Gastroesophageal sphincter (tissue), 4 donors: ENCODE results near the gene TSPAN14. TPM values are rescaled to one million over a fixed set of nuclear protein-coding genes. Genes with fewer than 3 reads are reported as not detected.
A peak's percentile ranks its signal among the peaks of the same experiment; 100 is the strongest.
"Not testable (repeated sequence)": the region's sequence is repeated elsewhere in the genome, so short reads cannot be mapped to it uniquely, and the experiment has no call there.

ENCODE experiments used
- ATAC-seq: fragments of 150-250 bp; one replicate; pipeline ENCODE4 v1.9.1; 2016; ENCODE audit warnings: mild to moderate bottlenecking, moderate library complexity
- H3K27ac ChIP-seq, 4 donors: fragments of 200-600 bp; sonication (generic) in 3 of 4; 1 replicate in 3 of 4; 2 replicates in 1 of 4; pipeline ENCODE4 v1.5.1; 2016 to 2019
- H3K27me3 ChIP-seq: fragments of 200-600 bp; sonication (generic); one replicate; pipeline ENCODE4 v1.5.1; 2019
- H3K36me3 ChIP-seq, 2 donors: fragments of 200-600 bp; sonication (generic); one replicate each; pipeline ENCODE4 v1.5.1; 2019; ENCODE audit warnings: control low read depth in 1 of 2
- H3K4me1 ChIP-seq, 3 donors: fragments of 200-600 bp; sonication (generic); 1 replicate in 2 of 3; 2 replicates in 1 of 3; pipeline ENCODE4 v1.5.1; 2016 to 2019; ENCODE audit warnings: control low read depth in 2 of 3
- H3K4me3 ChIP-seq, 2 donors: fragments of 200-600 bp; sonication (generic); one replicate each; pipeline ENCODE4 v1.5.1; 2019; ENCODE audit warnings: mild to moderate bottlenecking in 1 of 2, moderate library complexity in 1 of 2
- H3K9me3 ChIP-seq, 3 donors: fragments of 200-600 bp; sonication (generic); one replicate each; pipeline ENCODE4 v1.5.1; 2017 to 2019; ENCODE audit warnings: control low read depth in 2 of 3
- EP300 ChIP-seq: sonication (generic); formaldehyde crosslinking; IDR thresholded peaks from one replicate; pipeline ENCODE4 v1.6.1; 2017; ENCODE audit warnings: antibody characterized with exemption, mild to moderate bottlenecking
- POLR2A ChIP-seq, 2 donors: fragments of 450-650 bp; IDR thresholded peaks; one replicate each; pipeline ENCODE4 v1.6.1; 2017; ENCODE audit warnings: antibody characterized with exemption in 2 of 2, mild to moderate bottlenecking in 2 of 2, moderate library complexity in 1 of 2
- POLR2AphosphoS5 ChIP-seq: sonication (generic); formaldehyde crosslinking; IDR thresholded peaks from one replicate; pipeline ENCODE4 v1.6.1; 2017; ENCODE audit warnings: antibody characterized with exemption
- WGBS, 2 donors: methylation state at CpG; one replicate each; pipeline ENCODE4 v1.1.5; 2018; ENCODE audit warnings: low coverage in 1 of 2; 5-methylcytosine and 5-hydroxymethylcytosine counted together
- total RNA-seq, 4 donors: library from RNA; depleted of rRNA; stranded (reverse); fragments of >200 nt; gene quantifications; one replicate each; pipeline ENCODE4 v1.1.0, GENCODE V29; 2016
- TF ChIP-seq, protein P1 (sequence below), 4 experiments: fragments of 200-600 bp in 2 of 4; fragments of 450-650 bp in 2 of 4; sonication (generic) in 1 of 4; IDR thresholded peaks; one replicate each; pipeline ENCODE4 v1.5.1; 2017 to 2019; ENCODE audit warnings: antibody characterized with exemption in 4 of 4, mild to moderate bottlenecking in 2 of 4, moderate library complexity in 2 of 4

Gene TSPAN14
- total RNA-seq, 4 donors from 2014 or later, result 23.3 to 52.4 (median 37.1) TPM

DNA sequence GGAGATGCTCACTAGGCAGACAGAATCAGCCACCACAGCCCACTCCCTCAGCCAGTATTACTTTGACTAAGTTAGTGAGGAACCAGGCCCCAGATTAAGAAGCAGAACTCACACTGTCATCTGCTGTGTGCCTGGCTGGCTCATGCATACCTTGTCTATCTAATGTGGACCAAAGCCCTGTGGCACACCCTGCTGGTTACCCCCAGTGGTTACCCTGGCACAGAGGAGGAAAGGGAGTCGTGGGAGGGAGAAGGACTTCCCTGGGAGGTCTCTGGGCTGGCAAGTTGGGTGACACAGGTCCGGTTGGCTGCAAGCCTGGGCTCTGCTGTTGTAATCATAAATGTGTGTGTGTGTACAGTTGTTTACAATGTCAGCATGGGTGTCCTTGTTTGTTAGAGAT lies 76.1 kb downstream of the TSPAN14 start:
- TF ChIP-seq EP300 (no peak), POLR2AphosphoS5 (no peak), POLR2A (IDR thresholded peaks at IDR 0.05) (no peak)
- TF ChIP-seq, protein P1, sequence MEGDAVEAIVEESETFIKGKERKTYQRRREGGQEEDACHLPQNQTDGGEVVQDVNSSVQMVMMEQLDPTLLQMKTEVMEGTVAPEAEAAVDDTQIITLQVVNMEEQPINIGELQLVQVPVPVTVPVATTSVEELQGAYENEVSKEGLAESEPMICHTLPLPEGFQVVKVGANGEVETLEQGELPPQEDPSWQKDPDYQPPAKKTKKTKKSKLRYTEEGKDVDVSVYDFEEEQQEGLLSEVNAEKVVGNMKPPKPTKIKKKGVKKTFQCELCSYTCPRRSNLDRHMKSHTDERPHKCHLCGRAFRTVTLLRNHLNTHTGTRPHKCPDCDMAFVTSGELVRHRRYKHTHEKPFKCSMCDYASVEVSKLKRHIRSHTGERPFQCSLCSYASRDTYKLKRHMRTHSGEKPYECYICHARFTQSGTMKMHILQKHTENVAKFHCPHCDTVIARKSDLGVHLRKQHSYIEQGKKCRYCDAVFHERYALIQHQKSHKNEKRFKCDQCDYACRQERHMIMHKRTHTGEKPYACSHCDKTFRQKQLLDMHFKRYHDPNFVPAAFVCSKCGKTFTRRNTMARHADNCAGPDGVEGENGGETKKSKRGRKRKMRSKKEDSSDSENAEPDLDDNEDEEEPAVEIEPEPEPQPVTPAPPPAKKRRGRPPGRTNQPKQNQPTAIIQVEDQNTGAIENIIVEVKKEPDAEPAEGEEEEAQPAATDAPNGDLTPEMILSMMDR (IDR thresholded peaks at IDR 0.05), result peak in 1 of 4 experiments; percentile 9
- H3K9me3 ChIP-seq, result no peaks in the 10 kb centered on the region
- H3K4me3 ChIP-seq, result no peak overlapping the region
- H3K27me3 ChIP-seq, result no peaks in the 10 kb centered on the region
- H3K27ac ChIP-seq, result no peak overlapping the region
- H3K36me3 ChIP-seq, result no peaks in the 10 kb centered on the region
- 59% methylated on average over 2 of the region's 2 CpGs; no CpG with 5 or more reads in 1 of the 2 donors for WGBS, 2 donors
- ATAC-seq, result no peak
- peaks cover 0 to 6% (median 0%) of the 10 kb centered on the region in 3 donors for H3K4me1 ChIP-seq

DNA sequence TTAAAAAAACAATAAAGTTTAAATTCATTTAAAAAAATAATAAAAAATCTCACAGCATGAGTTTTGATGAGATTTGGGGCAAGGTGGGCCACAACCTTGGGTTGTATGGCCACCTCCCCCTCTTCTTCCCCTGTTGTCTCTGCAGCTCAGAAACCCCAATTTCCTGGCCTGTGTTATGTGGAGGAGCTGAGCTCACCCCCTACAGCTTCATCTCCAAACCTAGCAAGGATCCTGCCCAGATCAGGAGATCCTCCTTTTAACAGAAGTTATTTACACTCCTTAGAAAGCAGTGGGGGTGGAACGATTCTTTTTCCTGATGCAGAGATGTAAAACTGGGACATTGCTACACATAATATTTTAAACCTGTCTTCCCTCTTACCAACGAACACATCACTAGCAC lies 76.7 kb downstream of the TSPAN14 start:
- Histone ChIP-seq H3K9me3 (no peaks in the 10 kb centered on the region), H3K4me1 (peaks cover 0 to 11% (median 0%) of the 10 kb centered on the region in 3 donors), H3K27ac (no peak overlapping the region), H3K27me3 (peaks cover 3% of the 10 kb centered on the region), H3K36me3 (no peaks in the 10 kb centered on the region), H3K4me3 (no peak overlapping the region)
- 30 to 34% methylated on average over 2 of the region's 2 CpGs for WGBS, 2 donors
- ATAC-seq, result no peak
- TF ChIP-seq EP300, result no peak
- no peak for TF ChIP-seq POLR2AphosphoS5
- no peak for TF ChIP-seq POLR2A (IDR thresholded peaks at IDR 0.05)
- TF ChIP-seq, protein P1 (IDR thresholded peaks at IDR 0.05), result no peak

DNA sequence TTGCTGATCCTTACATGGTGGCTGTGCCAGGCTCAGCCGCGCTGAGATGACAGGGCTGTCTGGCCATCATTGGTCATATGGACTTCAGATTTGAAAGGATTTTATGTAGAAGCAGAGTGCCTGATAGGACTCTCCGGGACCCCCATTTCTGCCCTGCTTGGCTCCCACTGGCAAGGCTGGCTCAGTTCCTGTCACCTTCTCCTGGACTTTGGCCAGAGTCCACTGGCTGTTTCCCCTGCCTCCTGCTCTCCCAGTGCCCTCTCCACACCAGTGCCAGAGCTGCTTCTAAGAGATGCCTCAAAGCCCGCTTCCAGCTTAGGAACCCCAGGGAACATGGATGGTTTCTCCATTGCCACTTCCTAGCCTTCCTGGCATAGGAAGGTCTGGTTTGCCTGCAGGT lies 78.5 kb downstream of the TSPAN14 start:
- Histone ChIP-seq H3K4me3 (no peak overlapping the region), H3K9me3 (no peaks in the 10 kb centered on the region), H3K4me1 (peaks cover 0 to 18% (median 0%) of the 10 kb centered on the region in 3 donors), H3K27ac (no peak overlapping the region), H3K36me3 (no peaks in the 10 kb centered on the region), H3K27me3 (peaks cover 5% of the 10 kb centered on the region)
- TF ChIP-seq POLR2A (IDR thresholded peaks at IDR 0.05) (no peak), POLR2AphosphoS5 (no peak), EP300 (no peak)
- TF ChIP-seq, protein P1 (IDR thresholded peaks at IDR 0.05), result no peak
- no peak for ATAC-seq
- WGBS, 2 donors, result 93 to 100% methylated on average over 1 to 3 of the region's 4 CpGs

DNA sequence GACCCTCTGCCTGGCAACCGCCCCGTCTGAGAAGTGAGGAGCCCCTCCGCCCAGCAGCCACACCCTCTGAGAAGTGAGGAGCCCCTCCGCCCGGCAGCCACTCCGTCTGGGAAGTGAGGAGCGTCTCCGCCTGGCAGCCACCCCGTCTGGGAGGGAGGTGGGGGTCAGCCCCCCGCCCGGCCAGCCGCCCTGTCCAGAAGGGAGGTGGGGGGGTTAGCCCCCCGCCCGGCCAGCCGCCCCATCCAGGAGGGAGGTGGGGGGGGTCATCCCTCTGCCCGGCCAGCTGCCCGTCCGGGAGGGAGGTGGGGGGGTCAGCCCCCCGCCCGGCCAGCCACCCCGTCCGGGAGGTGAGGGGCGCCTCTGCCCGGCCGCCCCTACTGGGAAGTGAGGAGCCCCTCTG lies 79.9 kb downstream of the TSPAN14 start:
- H3K4me1 ChIP-seq, result peaks cover 0 to 16% (median 0%) of the 10 kb centered on the region in 3 donors
- ATAC-seq, H3K9me3 ChIP-seq, H3K36me3 ChIP-seq, H3K27me3 ChIP-seq, H3K27ac ChIP-seq, H3K4me3 ChIP-seq: not testable (repeated sequence)
- WGBS, 2 donors, result no CpG with 5 or more reads among the region's 25 CpGs

DNA sequence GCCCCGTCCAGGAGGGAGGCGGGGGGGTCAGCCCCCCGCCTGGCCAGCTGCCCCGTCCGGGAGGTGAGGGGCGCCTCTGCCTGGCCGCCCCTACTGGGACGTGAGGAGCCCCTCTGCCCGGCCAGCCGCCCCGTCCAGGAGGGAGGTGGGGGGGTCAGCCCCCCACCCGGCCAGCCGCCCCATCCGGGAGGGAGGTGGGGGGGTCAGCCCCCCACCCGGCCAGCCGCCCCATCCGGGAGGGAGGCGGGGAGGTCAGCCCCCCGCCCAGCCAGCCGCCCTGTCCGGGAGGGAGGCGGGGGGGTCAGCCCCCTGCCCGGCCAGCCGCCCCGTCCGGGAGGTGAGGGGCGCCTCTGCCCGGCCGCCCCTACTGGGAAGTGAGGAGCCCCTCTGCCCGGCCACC lies 80.5 kb downstream of the TSPAN14 start:
- not testable (repeated sequence) for H3K27ac ChIP-seq, H3K27me3 ChIP-seq, H3K36me3 ChIP-seq, H3K4me3 ChIP-seq, H3K9me3 ChIP-seq, ATAC-seq
- peaks cover 0 to 11% (median 0%) of the 10 kb centered on the region in 3 donors for H3K4me1 ChIP-seq
- no CpG with 5 or more reads among the region's 30 CpGs for WGBS, 2 donors

DNA sequence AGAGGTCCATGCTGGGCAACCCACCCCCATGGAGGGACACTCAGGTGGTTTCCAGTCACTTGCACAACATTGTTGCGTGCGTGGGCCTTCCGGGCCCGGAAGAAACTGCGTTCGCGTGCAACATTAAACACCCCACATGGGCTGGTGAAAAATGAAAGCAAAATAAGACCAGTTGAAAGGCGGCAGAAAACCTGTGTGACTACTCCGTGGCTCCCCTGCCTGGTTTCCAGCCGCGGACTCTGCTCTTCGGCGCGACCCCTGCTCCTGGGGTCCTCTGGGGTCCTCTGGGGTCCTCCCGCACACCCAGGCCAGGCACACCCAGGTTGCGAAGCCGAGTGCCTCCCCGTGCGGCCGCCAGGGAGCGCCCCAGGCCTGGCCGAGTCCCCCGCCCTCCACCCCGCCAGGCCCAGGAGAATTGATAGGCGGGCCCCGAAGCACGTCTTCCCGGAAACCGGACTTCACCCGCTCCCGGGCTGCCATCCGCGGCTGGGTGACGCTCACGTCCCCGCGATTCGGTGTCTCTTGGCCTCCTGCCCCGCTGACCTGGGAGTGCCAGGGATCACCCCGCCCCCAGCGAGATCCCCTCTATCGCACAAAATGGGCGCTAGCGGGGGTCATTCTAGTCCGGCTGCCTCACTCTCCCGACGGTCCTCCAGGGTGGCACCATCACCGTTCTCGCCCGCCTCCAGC lies 81.7 kb downstream of the TSPAN14 start:
- TF ChIP-seq POLR2A (IDR thresholded peaks at IDR 0.05) (no peak), POLR2AphosphoS5 (no peak), EP300 (no peak)
- TF ChIP-seq, protein P1 (IDR thresholded peaks at IDR 0.05), result peak in 3 of 4 experiments; percentile 50 to 76 (median 56)
- Histone ChIP-seq H3K4me1 (peaks cover 0 to 11% (median 0%) of the 10 kb centered on the region in 3 donors), H3K27ac (peak overlapping the region in 2 of 4 donors; percentile 38 to 67), H3K4me3 (peak overlapping the region; percentile 25 to 52), H3K36me3 (no peaks in the 10 kb centered on the region), H3K9me3 (no peaks in the 10 kb centered on the region), H3K27me3 (peaks cover 5% of the 10 kb centered on the region)
- no CpG with 5 or more reads among the region's 50 CpGs for WGBS, 2 donors
- peak; percentile 81 for ATAC-seq
